Activated CD8-positive, alpha-beta memory T cell treated with anti-CD3 and anti-CD28 coated beads for 1 hour (primary cell): Measurements from ENCODE around the gene SLIT3.

Source experiments
- DNase-seq, 2 donors: peaks; one replicate each; pipeline ENCODE4 v3.0.0-alpha.2; 2020; ENCODE audit warnings: low read depth in 1 of 2; ENCODE audit errors: extremely low read depth in 1 of 2

Gene SLIT3

GRCh38 chr5:169299663-169300467, 1.1 kb downstream of the SLIT3 start:
- DNase-seq = no peak

- DNase-seq = no peak
Observed at GRCh38 chr5:169299191-169299662, 1.7 kb downstream of the SLIT3 start.

GRCh38 chr5:169298193-169298592, 2.7 kb downstream of the SLIT3 start:
- DNase-seq = no peak

GRCh38 chr5:169296419-169297143, 4.4 kb downstream of the SLIT3 start:
- DNase-seq = no peak

GRCh38 chr5:169295306-169295705, 5.6 kb downstream of the SLIT3 start:
- DNase-seq = no peak

GRCh38 chr5:169294621-169295020, 6.3 kb downstream of the SLIT3 start:
- DNase-seq = no peak

- no peak for DNase-seq
Observed at GRCh38 chr5:169291877-169292276, 9.1 kb downstream of the SLIT3 start.

- no peak for DNase-seq
Observed at GRCh38 chr5:169290895-169291294, 10.0 kb downstream of the SLIT3 start.

- no peak for DNase-seq
Observed at GRCh38 chr5:169289520-169289919, 11.4 kb downstream of the SLIT3 start.

- DNase-seq = no peak
Observed at GRCh38 chr5:169288066-169288930, 12.6 kb downstream of the SLIT3 start.

GRCh38 chr5:169287529-169287928, 13.4 kb downstream of the SLIT3 start:
- DNase-seq = no peak

GRCh38 chr5:169286572-169287300, 14.2 kb downstream of the SLIT3 start:
- DNase-seq = no peak

- no peak for DNase-seq
Observed at GRCh38 chr5:169283887-169284286, 17.1 kb downstream of the SLIT3 start.

GRCh38 chr5:169281625-169282024, 19.3 kb downstream of the SLIT3 start:
- no peak for DNase-seq

GRCh38 chr5:169280696-169281095, 20.2 kb downstream of the SLIT3 start:
- DNase-seq = no peak

GRCh38 chr5:169280286-169280685, 20.7 kb downstream of the SLIT3 start:
- DNase-seq = no peak

- DNase-seq = no peak
Observed at GRCh38 chr5:169279125-169279524, 21.8 kb downstream of the SLIT3 start.

GRCh38 chr5:169273881-169274280, 27.1 kb downstream of the SLIT3 start:
- no peak for DNase-seq

- DNase-seq = no peak
Observed at GRCh38 chr5:169273451-169273850, 27.5 kb downstream of the SLIT3 start.

GRCh38 chr5:169272731-169273427, 28.1 kb downstream of the SLIT3 start:
- DNase-seq = no peak
